NK-92 treated with Interleukin-12 subunit alpha and Interleukin-12 subunit beta, amount 100 ng/mL, for 24 hours (cell line): ENCODE results near the gene TVP23C.
"Not testable (repeated sequence)": the region's sequence is repeated elsewhere in the genome, so short reads cannot be mapped to it uniquely, and the experiment has no call there.

Experiments
- DNase-seq: peaks from one replicate; lab custom pipeline; 2025; lab: John Stamatoyannopoulos, UW

TVP23C gene

GRCh38 chr17:15526292-15527218 is 36.7 kb downstream of the TVP23C start:
- DNase-seq, result not testable (repeated sequence)

- not testable (repeated sequence) for DNase-seq
Measured at GRCh38 chr17:15524990-15525985, 38.0 kb downstream of the TVP23C start.

GRCh38 chr17:15516150-15516549 is 47.1 kb downstream of the TVP23C start:
- DNase-seq, result no peak

GRCh38 chr17:15514469-15514868 is 48.8 kb downstream of the TVP23C start:
- DNase-seq, result no peak

- DNase-seq, result no peak
Measured at GRCh38 chr17:15513856-15514459, 49.3 kb downstream of the TVP23C start.

GRCh38 chr17:15513058-15513791 is 50.1 kb downstream of the TVP23C start:
- no peak for DNase-seq

- DNase-seq, result no peak
Measured at GRCh38 chr17:15512071-15512709, 51.1 kb downstream of the TVP23C start.

- no peak for DNase-seq
Measured at GRCh38 chr17:15511142-15511541, 52.1 kb downstream of the TVP23C start.

- DNase-seq, result no peak
Measured at GRCh38 chr17:15510361-15510760, 52.9 kb downstream of the TVP23C start.

- DNase-seq, result no peak
Measured at GRCh38 chr17:15509095-15509494, 54.2 kb downstream of the TVP23C start.

GRCh38 chr17:15508466-15508865 is 54.8 kb downstream of the TVP23C start:
- no peak for DNase-seq

- no peak for DNase-seq
Measured at GRCh38 chr17:15507896-15508295, 55.4 kb downstream of the TVP23C start.

GRCh38 chr17:15507001-15507400 is 56.3 kb downstream of the TVP23C start:
- no peak for DNase-seq

GRCh38 chr17:15505708-15506107 is 57.6 kb downstream of the TVP23C start:
- DNase-seq, result not testable (repeated sequence)

GRCh38 chr17:15503731-15504130 is 59.6 kb downstream of the TVP23C start:
- DNase-seq, result no peak

GRCh38 chr17:15502369-15503112 is 60.7 kb downstream of the TVP23C start:
- no peak for DNase-seq

GRCh38 chr17:15501793-15502192 is 61.5 kb downstream of the TVP23C start:
- no peak for DNase-seq

GRCh38 chr17:15501282-15501681 is 62.0 kb downstream of the TVP23C start:
- no peak for DNase-seq

- no peak for DNase-seq
Measured at GRCh38 chr17:15498107-15498506, 65.2 kb downstream of the TVP23C start.
